Effector memory CD8-positive, alpha-beta T cell (primary cell): ENCODE data around the gene FKBP15.
"Not testable (repeated sequence)": the region's sequence is repeated elsewhere in the genome, so short reads cannot be mapped to it uniquely, and the experiment has no call there.

ENCODE experiments used
- ATAC-seq: fragments of 150-1000 bp; cut with Tn5 transposase; replicated peaks from 2 replicates; pipeline ENCODE4 v1.10.0; 2021; ENCODE audit warnings: mild to moderate bottlenecking, moderate library complexity
- DNase-seq, 3 experiments: peaks; one replicate each; pipeline ENCODE4 v3.0.0; 2021
- H3K27ac Mint-ChIP-seq, 2 donors: one replicate each; pipeline ENCODE4 v1.8.0; 2022; ENCODE audit warnings: mild to moderate bottlenecking in 2 of 2, mixed read lengths in 2 of 2, moderate library complexity in 2 of 2
- H3K27me3 Mint-ChIP-seq, 2 donors: one replicate each; pipeline ENCODE4 v1.8.0; 2022; ENCODE audit warnings: mixed read lengths in 2 of 2
- H3K36me3 Mint-ChIP-seq: one replicate; pipeline ENCODE4 v1.8.0; 2022; ENCODE audit warnings: mild to moderate bottlenecking, moderate library complexity, mixed read lengths; ENCODE audit not compliant: insufficient read depth
- H3K4me1 Mint-ChIP-seq, 2 donors: one replicate each; pipeline ENCODE4 v1.8.0; 2022; ENCODE audit warnings: low read depth in 2 of 2, mixed read lengths in 2 of 2
- H3K4me3 Mint-ChIP-seq, 2 donors: one replicate each; pipeline ENCODE4 v1.8.0; 2022; ENCODE audit warnings: mild to moderate bottlenecking in 2 of 2, mixed read lengths in 2 of 2, moderate library complexity in 2 of 2
- H3K9me3 Mint-ChIP-seq, 2 donors: one replicate each; pipeline ENCODE4 v1.8.0; 2022; ENCODE audit warnings: mixed read lengths in 2 of 2
- total RNA-seq, 9 experiments: gene quantifications; one replicate each; lab custom pipeline; 2026; lab: John Stamatoyannopoulos, UW

Gene FKBP15
- total RNA-seq: 67.3 to 113 (median 76.0) reads per million in 9 experiments

GRCh38 chr9:113221003-113221799, at the start of gene FKBP15, which contains the start of gene SLC31A1:
Gene FKBP15, minus strand, starts transcription at chr9:113221277. Its CDS starts 34 bp downstream, at chr9:113221243.
Gene SLC31A1, plus strand, starts transcription at chr9:113221544. Its CDS starts 34,605 bp downstream, at chr9:113256149.
- H3K4me3 Mint-ChIP-seq: peak within 1 kb of the TSS; percentile 95 to 97
- no peaks in the 10 kb centered on the region for H3K27me3 Mint-ChIP-seq
- H3K36me3 Mint-ChIP-seq: peaks cover 27% of the 10 kb centered on the region
- H3K4me1 Mint-ChIP-seq: peaks cover 23 to 52% of the 10 kb centered on the region in 2 donors
- peak within 1 kb of the TSS; percentile 95 to 98 for H3K27ac Mint-ChIP-seq
- no peaks in the 10 kb centered on the region for H3K9me3 Mint-ChIP-seq
- ATAC-seq (peak; percentile 95), DNase-seq (peak; percentile 94 to 96 (median 95))

- peak overlapping the region; percentile 9 to 87 for H3K27ac Mint-ChIP-seq
- DNase-seq (no peak), ATAC-seq (no peak)
- no peaks in the 10 kb centered on the region for H3K27me3 Mint-ChIP-seq
- H3K4me1 Mint-ChIP-seq: peaks cover 8 to 18% of the 10 kb centered on the region in 2 donors
- peaks cover 57% of the 10 kb centered on the region for H3K36me3 Mint-ChIP-seq
- no peak overlapping the region for H3K4me3 Mint-ChIP-seq
- H3K9me3 Mint-ChIP-seq: no peaks in the 10 kb centered on the region
These were observed 48.8 kb upstream of the FKBP15 start for GRCh38 chr9:113269871-113270270.

GRCh38 chr9:113269355-113269754, 48.3 kb upstream of the FKBP15 start:
- H3K27me3 Mint-ChIP-seq: no peaks in the 10 kb centered on the region
- H3K36me3 Mint-ChIP-seq: peaks cover 57% of the 10 kb centered on the region
- no peaks in the 10 kb centered on the region for H3K9me3 Mint-ChIP-seq
- H3K4me1 Mint-ChIP-seq: peaks cover 8 to 18% of the 10 kb centered on the region in 2 donors
- H3K4me3 Mint-ChIP-seq: no peak overlapping the region
- DNase-seq (no peak), ATAC-seq (no peak)
- H3K27ac Mint-ChIP-seq: peak overlapping the region in 1 of 2 donors; percentile 87

- Mint-ChIP-seq H3K27me3 (no peaks in the 10 kb centered on the region), H3K27ac (peak overlapping the region in 1 of 2 donors; percentile 42), H3K4me3 (no peak overlapping the region), H3K36me3 (peaks cover 52% of the 10 kb centered on the region), H3K9me3 (no peaks in the 10 kb centered on the region), H3K4me1 (peaks cover 5 to 18% of the 10 kb centered on the region in 2 donors)
- no peak for ATAC-seq
- DNase-seq: no peak
These were observed 47.0 kb upstream of the FKBP15 start for GRCh38 chr9:113267911-113268566.

GRCh38 chr9:113266174-113266573, 45.1 kb upstream of the FKBP15 start:
- H3K27me3 Mint-ChIP-seq: no peaks in the 10 kb centered on the region
- H3K4me3 Mint-ChIP-seq: no peak overlapping the region
- H3K9me3 Mint-ChIP-seq: no peaks in the 10 kb centered on the region
- H3K27ac Mint-ChIP-seq: peak overlapping the region in 1 of 2 donors; percentile 19
- DNase-seq: no peak
- H3K4me1 Mint-ChIP-seq: peaks cover 5 to 17% of the 10 kb centered on the region in 2 donors
- H3K36me3 Mint-ChIP-seq: peaks cover 40% of the 10 kb centered on the region
- ATAC-seq: no peak

GRCh38 chr9:113261917-113262671, 41.0 kb upstream of the FKBP15 start:
- DNase-seq: no peak
- no peak for ATAC-seq
- Mint-ChIP-seq H3K36me3 (peaks cover 30% of the 10 kb centered on the region), H3K4me3 (no peak overlapping the region), H3K9me3 (no peaks in the 10 kb centered on the region), H3K27ac (peak overlapping the region in 1 of 2 donors; percentile 35), H3K4me1 (no peaks in the 10 kb centered on the region), H3K27me3 (no peaks in the 10 kb centered on the region)

GRCh38 chr9:113258282-113258681, 37.2 kb upstream of the FKBP15 start:
- ATAC-seq: no peak
- H3K27ac Mint-ChIP-seq: no peak overlapping the region
- no peak overlapping the region for H3K4me3 Mint-ChIP-seq
- no peaks in the 10 kb centered on the region for H3K27me3 Mint-ChIP-seq
- H3K36me3 Mint-ChIP-seq: peaks cover 26% of the 10 kb centered on the region
- no peaks in the 10 kb centered on the region for H3K9me3 Mint-ChIP-seq
- no peak for DNase-seq
- no peaks in the 10 kb centered on the region for H3K4me1 Mint-ChIP-seq

- H3K4me3 Mint-ChIP-seq: no peak overlapping the region
- ATAC-seq: no peak
- peaks cover 26% of the 10 kb centered on the region for H3K36me3 Mint-ChIP-seq
- H3K27ac Mint-ChIP-seq: no peak overlapping the region
- H3K4me1 Mint-ChIP-seq: no peaks in the 10 kb centered on the region
- no peaks in the 10 kb centered on the region for H3K9me3 Mint-ChIP-seq
- H3K27me3 Mint-ChIP-seq: no peaks in the 10 kb centered on the region
- no peak for DNase-seq
These were observed 36.8 kb upstream of the FKBP15 start for GRCh38 chr9:113257863-113258262.

- Mint-ChIP-seq H3K36me3 (peaks cover 25% of the 10 kb centered on the region), H3K27ac (no peak overlapping the region), H3K4me3 (no peak overlapping the region)
These were observed 34.4 kb upstream of the FKBP15 start for GRCh38 chr9:113255438-113255837.

GRCh38 chr9:113254991-113255390, 33.9 kb upstream of the FKBP15 start:
- Mint-ChIP-seq H3K27ac (no peak overlapping the region), H3K36me3 (peaks cover 21% of the 10 kb centered on the region), H3K4me3 (no peak overlapping the region), H3K9me3 (no peaks in the 10 kb centered on the region), H3K27me3 (no peaks in the 10 kb centered on the region), H3K4me1 (no peaks in the 10 kb centered on the region)
- ATAC-seq: no peak
- no peak for DNase-seq

More at GRCh38 chr9:113255438-113255837, 34.4 kb upstream of the FKBP15 start:
- DNase-seq (no peak), ATAC-seq (no peak)
- no peaks in the 10 kb centered on the region for H3K27me3 Mint-ChIP-seq
- H3K4me1 Mint-ChIP-seq: no peaks in the 10 kb centered on the region
- H3K9me3 Mint-ChIP-seq: no peaks in the 10 kb centered on the region

- no peak overlapping the region for H3K4me3 Mint-ChIP-seq
- DNase-seq: no peak
- no peaks in the 10 kb centered on the region for H3K9me3 Mint-ChIP-seq
- no peaks in the 10 kb centered on the region for H3K27me3 Mint-ChIP-seq
- no peak overlapping the region for H3K27ac Mint-ChIP-seq
- ATAC-seq: no peak
- no peaks in the 10 kb centered on the region for H3K4me1 Mint-ChIP-seq
- H3K36me3 Mint-ChIP-seq: peaks cover 3% of the 10 kb centered on the region
These were observed 29.7 kb upstream of the FKBP15 start for GRCh38 chr9:113250807-113251206.

GRCh38 chr9:113249661-113250060, 28.6 kb upstream of the FKBP15 start:
- DNase-seq, H3K9me3 Mint-ChIP-seq, H3K27me3 Mint-ChIP-seq, ATAC-seq, H3K27ac Mint-ChIP-seq, H3K4me3 Mint-ChIP-seq, H3K36me3 Mint-ChIP-seq, H3K4me1 Mint-ChIP-seq: not testable (repeated sequence)

- no peaks in the 10 kb centered on the region for H3K36me3 Mint-ChIP-seq
- H3K27ac Mint-ChIP-seq: no peak overlapping the region
- DNase-seq: no peak
- ATAC-seq: no peak
- no peaks in the 10 kb centered on the region for H3K27me3 Mint-ChIP-seq
- H3K4me3 Mint-ChIP-seq: no peak overlapping the region
- no peaks in the 10 kb centered on the region for H3K4me1 Mint-ChIP-seq
- H3K9me3 Mint-ChIP-seq: no peaks in the 10 kb centered on the region
These were observed 26.6 kb upstream of the FKBP15 start for GRCh38 chr9:113247640-113248039.
